ENCODE data around the gene C20orf204.

C20orf204 gene

DNA sequence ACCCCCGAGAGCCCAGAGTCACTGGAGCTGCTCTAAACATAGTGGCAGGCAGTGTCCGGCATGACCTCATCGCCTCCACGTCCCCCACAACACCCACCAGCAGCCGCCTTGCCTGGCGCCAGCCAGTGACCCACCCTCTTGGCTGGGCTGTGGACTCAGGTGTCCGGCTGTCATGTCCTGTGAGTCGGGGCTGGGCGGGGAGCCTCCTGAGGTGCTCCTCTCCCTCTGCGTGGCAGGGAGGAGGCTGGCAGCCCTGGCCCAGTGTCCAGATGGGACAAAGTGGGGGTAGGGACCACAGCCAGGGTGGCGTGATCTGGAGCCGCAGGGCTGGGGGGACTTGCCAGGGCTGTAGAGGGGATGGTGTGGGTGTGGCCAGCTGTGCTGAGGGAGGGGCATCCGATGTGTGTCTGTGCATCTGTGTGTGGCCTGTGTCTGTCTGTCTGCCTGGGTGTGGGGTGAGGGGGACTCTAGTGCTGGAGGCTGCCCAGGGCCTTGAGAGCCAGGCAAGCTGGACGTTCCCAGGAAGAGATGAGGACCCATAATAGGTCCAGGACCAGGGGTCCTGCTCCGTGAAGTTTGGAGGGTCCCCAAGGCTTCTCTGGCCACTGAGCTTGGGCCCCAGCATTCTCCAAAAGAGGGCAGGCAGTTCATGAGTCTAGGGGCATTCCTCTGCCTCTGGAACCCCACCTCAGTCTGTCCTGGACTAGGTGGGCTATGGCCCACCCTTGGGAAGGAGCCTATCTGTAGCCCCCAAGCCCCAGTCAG is 15.8 kb downstream of the C20orf204 start:
- DNase-seq = no peak
- in situ Hi-C loops (cut with HindIII; ENCODE audit: low pct_ligation_motif_present, low pct_unique_long_range_greater_than_20kb, low sequenced_read_pairs) = no loop called here

DNA sequence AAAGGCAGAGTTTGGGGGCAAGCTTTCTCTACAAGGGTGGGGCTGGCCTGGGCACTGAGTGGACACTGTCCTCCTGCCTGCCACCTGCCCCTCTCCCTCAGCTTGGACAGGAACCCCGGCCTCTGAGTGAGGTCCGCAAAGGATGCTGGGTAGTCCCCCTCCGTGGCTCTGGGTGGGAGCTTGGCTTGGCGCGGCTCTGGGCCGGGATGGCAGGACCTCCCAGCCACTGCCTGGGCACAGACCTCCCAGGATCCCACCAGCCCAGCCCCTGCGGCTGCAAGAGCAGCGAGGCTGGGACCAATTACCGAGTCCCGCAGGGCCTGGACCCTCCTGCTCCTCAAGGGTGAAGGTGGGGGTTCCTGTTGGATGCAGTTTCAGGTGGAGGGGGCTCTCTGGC is 16.3 kb downstream of the C20orf204 start:
- in situ Hi-C loops (cut with HindIII; ENCODE audit: low pct_ligation_motif_present, low pct_unique_long_range_greater_than_20kb, low sequenced_read_pairs) = no loop called here
- no peak for DNase-seq

GRCh38 chr20:64052987-64053840 is 17.2 kb downstream of the C20orf204 start:
- DNase-seq = no peak
- in situ Hi-C loops (cut with HindIII; ENCODE audit: low pct_ligation_motif_present, low pct_unique_long_range_greater_than_20kb, low sequenced_read_pairs) = no loop called here

GRCh38 chr20:64053841-64054661 is 18.1 kb downstream of the C20orf204 start:
- DNase-seq = peak; percentile 34
- in situ Hi-C loops (cut with HindIII; ENCODE audit: low pct_ligation_motif_present, low pct_unique_long_range_greater_than_20kb, low sequenced_read_pairs) = no loop called here

- no peak for DNase-seq
- in situ Hi-C loops (cut with HindIII; ENCODE audit: low pct_ligation_motif_present, low pct_unique_long_range_greater_than_20kb, low sequenced_read_pairs) = no loop called here
These were observed 19.5 kb downstream of the C20orf204 start for GRCh38 chr20:64055396-64055892.

- in situ Hi-C loops (cut with HindIII; ENCODE audit: low pct_ligation_motif_present, low pct_unique_long_range_greater_than_20kb, low sequenced_read_pairs) = no loop called here
- no peak for DNase-seq
These were observed 20.1 kb downstream of the C20orf204 start for GRCh38 chr20:64055893-64056638.

DNA sequence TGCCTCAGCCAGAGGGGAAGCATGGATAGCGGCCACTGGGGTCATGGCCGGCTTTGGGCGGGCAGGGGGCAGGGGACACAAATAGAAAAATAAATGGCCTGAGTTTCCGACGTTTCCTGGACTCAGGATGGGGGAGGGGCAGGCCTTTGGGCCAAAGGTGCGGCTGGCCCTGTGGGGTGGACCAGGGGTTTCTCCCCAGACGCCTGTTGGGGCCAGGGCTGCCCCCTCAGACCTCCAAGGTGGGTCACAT is 20.6 kb downstream of the C20orf204 start:
- no peak for DNase-seq
- in situ Hi-C loops (cut with HindIII; ENCODE audit: low pct_ligation_motif_present, low pct_unique_long_range_greater_than_20kb, low sequenced_read_pairs) = no loop called here

- in situ Hi-C loops (cut with HindIII; ENCODE audit: low pct_ligation_motif_present, low pct_unique_long_range_greater_than_20kb, low sequenced_read_pairs) = no loop called here
- DNase-seq = no peak
These were observed 21.1 kb downstream of the C20orf204 start for GRCh38 chr20:64056889-64057627.

DNA sequence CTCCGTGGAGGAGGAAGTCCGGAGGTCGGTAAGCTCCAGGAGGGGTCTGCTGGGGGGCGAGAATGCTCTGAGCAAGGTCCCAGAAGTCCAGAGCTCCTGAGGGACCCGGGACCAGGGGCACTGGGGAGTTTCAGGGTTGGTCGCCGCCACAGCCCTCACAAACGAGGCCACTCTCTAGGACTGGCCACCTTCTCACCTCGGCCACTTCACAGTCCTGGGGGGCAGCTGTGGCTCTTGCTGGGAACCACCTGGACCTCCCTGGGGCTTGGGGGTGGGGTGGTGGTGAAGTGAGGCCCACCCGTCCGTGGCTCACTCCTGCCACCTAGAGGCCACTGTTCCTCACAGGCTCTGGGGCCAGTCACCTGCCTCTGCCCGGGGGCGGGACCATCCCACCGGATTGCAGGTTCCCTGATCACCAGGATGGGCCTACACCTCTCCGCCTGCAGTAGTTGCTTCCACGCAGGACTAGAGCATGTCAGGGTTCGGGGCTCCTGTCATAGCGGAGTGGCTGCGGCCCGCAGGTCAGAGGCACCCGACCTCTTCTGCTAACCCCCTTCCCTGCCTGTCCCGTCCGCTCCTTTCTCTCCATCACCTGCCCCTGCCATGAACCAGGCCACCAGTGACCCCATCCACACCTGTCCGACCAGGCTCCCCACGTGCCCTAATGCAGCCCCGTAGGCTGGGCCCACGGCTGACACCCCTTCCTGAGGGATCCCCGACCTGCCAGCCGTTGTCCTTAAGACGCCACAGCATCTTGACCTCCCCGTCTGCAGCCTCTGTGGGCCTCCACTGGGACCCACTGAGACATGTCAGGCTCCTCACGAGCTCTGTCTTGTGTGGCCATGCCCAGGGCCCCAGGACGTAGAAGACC is 21.9 kb downstream of the C20orf204 start:
- peak; percentile 53 for DNase-seq
- in situ Hi-C loops (cut with HindIII; ENCODE audit: low pct_ligation_motif_present, low pct_unique_long_range_greater_than_20kb, low sequenced_read_pairs) = no loop called here

DNA sequence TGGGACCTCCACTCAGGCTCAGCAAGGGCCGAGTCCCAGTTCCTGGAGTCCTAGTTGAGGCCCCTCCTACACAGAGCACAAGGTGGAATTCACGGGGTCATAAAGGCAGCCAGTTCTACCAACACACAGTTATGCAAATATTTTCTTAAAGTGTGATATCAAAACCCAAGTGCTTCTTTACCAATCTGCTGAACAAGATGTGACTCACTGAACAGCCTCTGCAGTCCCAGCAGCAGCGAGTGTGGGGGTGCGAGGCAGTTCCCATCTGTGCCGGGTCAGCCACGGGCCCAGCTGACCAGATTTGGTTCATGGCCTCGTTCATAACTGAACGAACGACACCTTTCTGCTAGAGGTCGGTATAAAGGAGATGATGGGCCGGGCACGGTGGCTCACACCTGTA is 22.6 kb downstream of the C20orf204 start:
- in situ Hi-C loops (cut with HindIII; ENCODE audit: low pct_ligation_motif_present, low pct_unique_long_range_greater_than_20kb, low sequenced_read_pairs) = no loop called here
- no peak for DNase-seq

DNA sequence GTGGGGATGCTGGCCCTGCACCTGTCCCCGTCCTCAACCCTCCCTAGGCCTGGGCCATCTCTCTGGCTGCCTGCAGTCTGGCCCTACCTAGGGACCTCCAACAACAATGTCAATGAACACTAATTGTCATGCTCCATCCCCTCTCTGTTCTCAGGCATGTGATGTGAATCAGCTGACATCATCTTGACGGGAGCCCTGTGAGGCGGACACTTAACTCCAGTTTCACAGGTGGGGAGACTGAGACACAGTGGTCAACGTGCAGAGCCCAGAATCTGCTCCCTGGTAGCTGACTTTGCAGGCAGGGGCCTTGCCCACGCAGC is 26.3 kb downstream of the C20orf204 start:
- no peak for DNase-seq
- in situ Hi-C loops (cut with HindIII; ENCODE audit: low pct_ligation_motif_present, low pct_unique_long_range_greater_than_20kb, low sequenced_read_pairs) = no loop called here

- peak; percentile 93 for DNase-seq
- in situ Hi-C loops (cut with HindIII; ENCODE audit: low pct_ligation_motif_present, low pct_unique_long_range_greater_than_20kb, low sequenced_read_pairs) = no loop called here
These were observed 26.8 kb downstream of the C20orf204 start, which contains the start of gene TCEA2 for GRCh38 chr20:64062596-64063388. Gene TCEA2 (plus strand): TSS chr20:64063198. CDS start chr20:64063313, 115 bp downstream.

DNA sequence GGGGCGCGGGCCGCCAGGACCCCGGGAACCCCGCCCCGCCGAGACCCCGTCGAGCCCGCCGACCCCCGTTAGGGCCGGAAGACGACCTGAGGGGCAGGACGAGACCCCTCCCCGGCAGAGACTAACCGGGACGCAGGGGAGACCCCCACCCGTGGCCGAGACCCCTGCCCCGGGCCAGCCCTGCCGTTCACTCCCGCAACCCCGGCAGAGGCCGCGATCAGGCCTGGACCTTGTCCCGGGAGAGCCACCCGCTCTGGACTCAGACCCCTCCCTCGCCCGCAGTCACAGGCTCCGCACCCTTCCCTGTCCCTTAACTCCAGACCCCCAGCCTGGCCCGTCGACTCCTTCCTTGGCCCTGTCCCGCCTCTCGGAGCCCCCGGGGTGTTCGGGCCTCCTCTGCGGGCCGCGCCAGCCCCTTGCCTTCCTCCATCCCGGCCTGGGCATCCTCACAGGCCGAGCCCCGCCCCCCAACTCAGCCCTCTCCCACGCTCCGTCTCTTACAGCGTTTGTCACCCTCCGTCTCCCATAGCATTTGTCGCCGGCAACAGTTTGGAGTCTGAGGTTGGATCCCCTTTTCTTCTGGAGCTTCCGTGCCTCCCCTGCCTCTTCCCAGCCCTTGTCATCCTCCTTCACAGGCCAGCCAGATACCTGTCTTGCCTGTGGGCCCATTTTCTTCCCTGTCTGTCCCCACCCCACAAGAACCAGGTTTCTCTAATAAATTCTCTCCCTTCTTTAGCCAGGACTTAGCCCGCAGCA is 27.6 kb downstream of the C20orf204 start:
- in situ Hi-C loops (cut with HindIII; ENCODE audit: low pct_ligation_motif_present, low pct_unique_long_range_greater_than_20kb, low sequenced_read_pairs) = no loop called here
- no peak for DNase-seq

DNA sequence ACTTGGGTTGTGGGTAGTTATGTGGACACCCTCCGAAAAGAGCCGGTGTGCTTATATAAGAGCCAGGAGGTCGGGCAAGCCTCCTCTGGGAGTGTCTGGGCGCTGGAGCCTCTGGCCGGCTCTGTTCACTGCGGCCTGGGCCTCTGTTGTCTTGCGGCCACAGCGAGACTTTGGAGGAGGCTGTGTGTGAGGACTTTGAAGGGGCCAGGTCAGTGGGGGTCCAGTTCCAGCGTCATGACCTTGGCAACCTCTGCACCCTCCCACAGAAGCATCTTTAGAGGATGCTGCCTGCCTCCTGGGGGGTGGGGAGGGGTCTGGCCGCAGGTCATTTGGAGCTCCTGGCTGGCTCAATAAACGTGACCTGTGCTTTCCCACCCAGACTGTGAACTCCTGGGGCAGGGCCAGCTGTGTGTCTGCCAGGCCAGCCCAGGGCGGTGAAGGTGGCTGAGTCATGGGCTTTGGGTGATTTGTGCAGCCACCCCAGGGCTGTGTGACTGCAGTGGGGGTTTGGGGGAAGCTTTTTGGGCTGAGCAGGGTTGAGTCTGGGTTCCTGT is 28.2 kb downstream of the C20orf204 start:
- peak; percentile 66 for DNase-seq
- in situ Hi-C loops (cut with HindIII; ENCODE audit: low pct_ligation_motif_present, low pct_unique_long_range_greater_than_20kb, low sequenced_read_pairs) = no loop called here
